ENCODE data around the gene SLC7A10. TPM values are rescaled to one million over a fixed set of nuclear protein-coding genes. Genes with fewer than 3 reads are reported as not detected.
A peak's percentile ranks its signal among the peaks of the same experiment; 100 is the strongest.

Gene SLC7A10
- total RNA-seq, 1 donor from 2014 or later = 1.1 TPM

GRCh38 chr19:33259539-33259938, 33.9 kb upstream of the SLC7A10 start:
- peaks cover 9% of the 10 kb centered on the region for H3K4me1 ChIP-seq
- no peaks in the 10 kb centered on the region for H3K36me3 ChIP-seq
- peaks cover 3% of the 10 kb centered on the region for H3K9me3 ChIP-seq
- no peak overlapping the region for H3K27ac ChIP-seq
- TF ChIP-seq CTCF (IDR thresholded peaks at IDR 0.05) = no peak
- no peak overlapping the region for H3K4me3 ChIP-seq
- DNase-seq (no peak), ATAC-seq (peak; percentile 78)
- intact Hi-C loops (cut with DNase I) = no loop called here
- no peaks in the 10 kb centered on the region for H3K27me3 ChIP-seq

GRCh38 chr19:33257828-33258227, 32.2 kb upstream of the SLC7A10 start:
- Histone ChIP-seq H3K27ac (no peak overlapping the region), H3K9me3 (peaks cover 3% of the 10 kb centered on the region), H3K27me3 (no peaks in the 10 kb centered on the region), H3K36me3 (no peaks in the 10 kb centered on the region), H3K4me1 (peaks cover 9% of the 10 kb centered on the region), H3K4me3 (no peak overlapping the region)
- intact Hi-C loops (cut with DNase I) = no loop called here
- no peak for TF ChIP-seq CTCF (IDR thresholded peaks at IDR 0.05)
- DNase-seq = no peak
- ATAC-seq = no peak

GRCh38 chr19:33256261-33256660, 30.6 kb upstream of the SLC7A10 start:
- no peak overlapping the region for H3K4me3 ChIP-seq
- no peak for ATAC-seq
- no peak overlapping the region for H3K27ac ChIP-seq
- peaks cover 3% of the 10 kb centered on the region for H3K4me1 ChIP-seq
- DNase-seq = no peak
- TF ChIP-seq CTCF (IDR thresholded peaks at IDR 0.05) = no peak
- intact Hi-C loops (cut with DNase I) = no loop called here
- H3K27me3 ChIP-seq = no peaks in the 10 kb centered on the region
- H3K36me3 ChIP-seq = no peaks in the 10 kb centered on the region
- peaks cover 3% of the 10 kb centered on the region for H3K9me3 ChIP-seq

GRCh38 chr19:33255781-33256180, 30.1 kb upstream of the SLC7A10 start:
- H3K4me1 ChIP-seq = no peaks in the 10 kb centered on the region
- no peak for TF ChIP-seq CTCF (IDR thresholded peaks at IDR 0.05)
- no peaks in the 10 kb centered on the region for H3K27me3 ChIP-seq
- no peaks in the 10 kb centered on the region for H3K36me3 ChIP-seq
- no peak overlapping the region for H3K27ac ChIP-seq
- ATAC-seq (no peak), DNase-seq (no peak)
- H3K4me3 ChIP-seq = no peak overlapping the region
- peaks cover 3% of the 10 kb centered on the region for H3K9me3 ChIP-seq
- intact Hi-C loops (cut with DNase I) = no loop called here

- Histone ChIP-seq H3K27me3 (no peaks in the 10 kb centered on the region), H3K4me1 (no peaks in the 10 kb centered on the region), H3K36me3 (no peaks in the 10 kb centered on the region), H3K4me3 (no peak overlapping the region), H3K27ac (no peak overlapping the region), H3K9me3 (peaks cover 3% of the 10 kb centered on the region)
- ATAC-seq = peak; percentile 4
- DNase-seq = no peak
- TF ChIP-seq CTCF (IDR thresholded peaks at IDR 0.05) = no peak
- intact Hi-C loops (cut with DNase I) = no loop called here
Measured at GRCh38 chr19:33254245-33254824, 28.7 kb upstream of the SLC7A10 start.

- Histone ChIP-seq H3K4me3 (no peak overlapping the region), H3K9me3 (no peaks in the 10 kb centered on the region), H3K27ac (no peak overlapping the region), H3K4me1 (no peaks in the 10 kb centered on the region), H3K27me3 (no peaks in the 10 kb centered on the region), H3K36me3 (no peaks in the 10 kb centered on the region)
- ATAC-seq (peak; percentile 79), DNase-seq (peak; percentile 82)
- TF ChIP-seq CTCF (IDR thresholded peaks at IDR 0.05) = no peak
- intact Hi-C loops (cut with DNase I) = no loop called here
Measured at GRCh38 chr19:33252971-33253370, 27.3 kb upstream of the SLC7A10 start.
